PC-9 (cell line): Measurements from ENCODE around the gene CNTNAP2.

ENCODE experiments used
- EZH2 ChIP-seq: fragments of 200-600 bp; sonication (generic); IDR thresholded peaks from 2 replicates; pipeline ENCODE4 v1.8.0; 2017; ENCODE audit warnings: antibody characterized with exemption, low read depth
- TF ChIP-seq, protein P1 (sequence below): fragments of 200-600 bp; sonication (generic); conservative IDR thresholded peaks from 2 replicates; pipeline ENCODE4 v1.6.1; 2017; ENCODE audit warnings: mixed run types, antibody characterized with exemption, mild to moderate bottlenecking, moderate library complexity

DNA sequence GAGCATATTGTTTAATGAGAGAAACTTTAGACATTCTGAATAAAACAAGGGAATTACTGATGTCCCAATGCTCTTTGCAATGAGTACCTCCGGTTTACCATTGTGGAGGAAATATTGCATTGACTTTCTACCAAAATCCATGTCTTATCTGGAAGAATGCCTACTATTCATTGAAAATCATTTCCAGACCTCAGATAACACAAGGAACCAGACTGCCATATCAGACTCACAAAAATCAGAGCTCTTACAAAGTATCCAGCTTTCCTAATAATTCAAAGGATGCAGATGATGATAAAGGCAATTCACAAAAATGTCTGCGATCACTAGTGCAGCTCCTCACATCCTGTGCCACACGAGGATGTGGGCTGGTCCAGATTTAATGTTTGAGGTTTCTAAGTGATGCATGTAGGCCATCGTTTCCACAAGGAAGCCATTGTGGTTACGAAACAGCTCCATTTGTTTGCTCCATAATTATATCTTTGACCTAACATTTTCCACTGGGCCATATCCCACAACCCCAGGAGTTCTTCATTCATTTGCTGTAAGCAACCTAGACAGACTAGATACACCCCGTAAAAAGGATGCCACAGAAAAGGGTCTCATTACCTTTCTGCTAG, 1642.8 kb downstream of the CNTNAP2 start:
- TF ChIP-seq, protein P1, sequence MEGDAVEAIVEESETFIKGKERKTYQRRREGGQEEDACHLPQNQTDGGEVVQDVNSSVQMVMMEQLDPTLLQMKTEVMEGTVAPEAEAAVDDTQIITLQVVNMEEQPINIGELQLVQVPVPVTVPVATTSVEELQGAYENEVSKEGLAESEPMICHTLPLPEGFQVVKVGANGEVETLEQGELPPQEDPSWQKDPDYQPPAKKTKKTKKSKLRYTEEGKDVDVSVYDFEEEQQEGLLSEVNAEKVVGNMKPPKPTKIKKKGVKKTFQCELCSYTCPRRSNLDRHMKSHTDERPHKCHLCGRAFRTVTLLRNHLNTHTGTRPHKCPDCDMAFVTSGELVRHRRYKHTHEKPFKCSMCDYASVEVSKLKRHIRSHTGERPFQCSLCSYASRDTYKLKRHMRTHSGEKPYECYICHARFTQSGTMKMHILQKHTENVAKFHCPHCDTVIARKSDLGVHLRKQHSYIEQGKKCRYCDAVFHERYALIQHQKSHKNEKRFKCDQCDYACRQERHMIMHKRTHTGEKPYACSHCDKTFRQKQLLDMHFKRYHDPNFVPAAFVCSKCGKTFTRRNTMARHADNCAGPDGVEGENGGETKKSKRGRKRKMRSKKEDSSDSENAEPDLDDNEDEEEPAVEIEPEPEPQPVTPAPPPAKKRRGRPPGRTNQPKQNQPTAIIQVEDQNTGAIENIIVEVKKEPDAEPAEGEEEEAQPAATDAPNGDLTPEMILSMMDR, result no peak
- TF ChIP-seq EZH2, result no peak
